NCI-H526 treated with DMSO at 0.1 percent for 48 hours (cell line): Measurements from ENCODE around the gene PKIG.

Experiments used
- DNase-seq: peaks from one replicate; lab custom pipeline; 2025; lab: John Stamatoyannopoulos, UW

The PKIG gene

DNA sequence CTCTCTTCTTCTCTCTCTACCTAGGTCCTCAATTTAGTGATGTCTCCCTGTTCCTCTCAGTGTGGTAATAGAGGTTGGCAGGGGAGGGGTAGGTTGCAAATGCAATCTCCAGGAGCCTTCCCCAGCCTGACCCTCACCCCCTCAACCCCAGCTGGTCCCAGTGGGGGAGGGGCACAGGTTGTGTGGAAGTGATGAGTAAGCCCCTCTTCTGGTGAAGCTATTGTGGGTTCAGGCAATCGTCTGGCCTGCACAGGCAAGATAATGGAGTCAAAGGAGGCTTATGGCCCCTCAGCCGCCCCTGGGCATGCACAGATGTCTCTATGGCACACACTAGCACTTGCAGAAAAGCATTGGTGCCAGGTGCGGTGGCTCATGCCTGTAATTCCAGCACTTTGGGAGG lies 79.9 kb downstream of the PKIG start:
- DNase-seq = no peak

DNA sequence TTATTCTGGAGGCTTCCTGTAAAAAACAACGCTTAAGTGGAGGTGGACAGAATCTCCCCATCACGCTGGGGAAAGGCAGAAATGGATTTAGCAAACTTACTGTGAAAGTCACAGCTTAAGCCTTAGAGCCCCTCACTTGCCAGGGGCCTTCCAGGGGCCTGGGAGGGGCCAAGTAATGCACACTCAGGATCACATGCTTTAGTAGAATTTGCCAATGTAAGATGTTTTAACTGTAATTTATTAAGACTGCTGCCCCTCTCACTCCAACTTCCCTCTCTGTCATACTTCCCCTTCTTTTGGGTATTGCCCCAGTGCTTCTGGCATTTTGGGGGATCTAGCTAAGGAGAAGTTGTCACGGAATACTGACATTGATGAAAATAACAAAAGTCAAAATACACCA lies 81.8 kb downstream of the PKIG start:
- no peak for DNase-seq

DNA sequence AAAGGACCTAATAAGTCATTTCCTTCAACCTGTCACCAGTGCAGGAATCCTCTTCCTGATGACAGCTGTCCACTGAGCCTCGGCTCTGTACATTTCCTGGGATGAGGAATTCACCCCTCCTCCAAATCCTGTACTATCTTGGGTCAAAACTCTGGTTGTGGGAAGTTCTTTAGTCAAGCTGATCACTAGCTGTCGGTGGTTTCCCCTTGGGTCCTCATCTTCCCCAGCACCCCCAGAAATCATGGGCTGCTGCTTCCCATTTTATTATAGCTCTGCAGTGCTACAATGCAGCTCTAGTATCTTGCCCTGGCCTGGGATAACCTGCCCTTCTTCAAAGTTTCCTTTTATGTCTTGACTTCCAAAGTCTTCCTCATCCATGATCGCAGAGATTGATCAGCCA lies 83.7 kb downstream of the PKIG start:
- no peak for DNase-seq
